ENCODE measurements around the gene FREM1. TPM values are rescaled to one million over a fixed set of nuclear protein-coding genes. Genes with fewer than 3 reads are reported as not detected.

FREM1 gene
- total RNA-seq, 2 experiments from 2014 or later, result not detected

GRCh38 chr9:14788846-14789245 lies 121.4 kb downstream of the FREM1 start:
- DNase-seq (no peak), ATAC-seq (no peak)
- intact Hi-C loops (cut with micrococcal nuclease), result no loop called here
- CTCF ChIA-PET, result no interaction called here
- TF ChIP-seq CTCF (IDR thresholded peaks at IDR 0.05), result no peak
- POLR2A ChIA-PET, result no interaction called here
- H3K4me1 Mint-ChIP-seq (ENCODE audit: low read depth), result no peaks in the 10 kb centered on the region
- no peaks in the 10 kb centered on the region for H3K36me3 Mint-ChIP-seq (ENCODE audit: low read depth)
- H3K27me3 Mint-ChIP-seq, result peaks cover 2% of the 10 kb centered on the region
- no peak overlapping the region for H3K4me3 Mint-ChIP-seq
- H3K9me3 Mint-ChIP-seq, result no peaks in the 10 kb centered on the region
- H3K27ac Mint-ChIP-seq, result no peak overlapping the region

GRCh38 chr9:14783358-14783757 lies 126.9 kb downstream of the FREM1 start:
- no peak for DNase-seq
- Mint-ChIP-seq H3K27me3 (peaks cover 1% of the 10 kb centered on the region), H3K4me3 (no peak overlapping the region), H3K9me3 (no peaks in the 10 kb centered on the region), H3K36me3 (ENCODE audit: low read depth) (no peaks in the 10 kb centered on the region), H3K27ac (no peak overlapping the region), H3K4me1 (ENCODE audit: low read depth) (no peaks in the 10 kb centered on the region)
- POLR2A ChIA-PET, result no interaction called here
- ATAC-seq, result no peak
- intact Hi-C loops (cut with micrococcal nuclease), result no loop called here
- CTCF ChIA-PET, result interaction anchor here (1.1 kb wide), 1 partner anchor 15 kb away, joined by 3 read pairs; no protein-coding TSS in a partner anchor
- no peak for TF ChIP-seq CTCF (IDR thresholded peaks at IDR 0.05)

- DNase-seq (no peak), ATAC-seq (no peak)
- Mint-ChIP-seq H3K4me1 (ENCODE audit: low read depth) (no peaks in the 10 kb centered on the region), H3K36me3 (ENCODE audit: low read depth) (no peaks in the 10 kb centered on the region), H3K27ac (no peak overlapping the region), H3K4me3 (no peak overlapping the region), H3K9me3 (no peaks in the 10 kb centered on the region), H3K27me3 (peaks cover 1% of the 10 kb centered on the region)
- intact Hi-C loops (cut with micrococcal nuclease), result no loop called here
- ChIA-PET CTCF (interaction anchor here (1.1 kb wide), 1 partner anchor 14 kb away, joined by 3 read pairs; no protein-coding TSS in a partner anchor), POLR2A (no interaction called here)
- TF ChIP-seq CTCF (IDR thresholded peaks at IDR 0.05), result no peak
These were observed 127.8 kb downstream of the FREM1 start for GRCh38 chr9:14782286-14783051.

GRCh38 chr9:14780693-14781092 lies 129.5 kb downstream of the FREM1 start:
- no peaks in the 10 kb centered on the region for H3K4me1 Mint-ChIP-seq (ENCODE audit: low read depth)
- CTCF ChIA-PET, result interaction anchor here (0.9 kb wide), 1 partner anchor 121 kb away, joined by 3 read pairs; no protein-coding TSS in a partner anchor
- no peak overlapping the region for H3K4me3 Mint-ChIP-seq
- DNase-seq (no peak), ATAC-seq (no peak)
- H3K9me3 Mint-ChIP-seq, result no peaks in the 10 kb centered on the region
- POLR2A ChIA-PET, result no interaction called here
- no peak for TF ChIP-seq CTCF (IDR thresholded peaks at IDR 0.05)
- intact Hi-C loops (cut with micrococcal nuclease), result no loop called here
- H3K27me3 Mint-ChIP-seq, result peaks cover 1% of the 10 kb centered on the region
- no peak overlapping the region for H3K27ac Mint-ChIP-seq
- no peaks in the 10 kb centered on the region for H3K36me3 Mint-ChIP-seq (ENCODE audit: low read depth)

GRCh38 chr9:14780251-14780650 lies 130.0 kb downstream of the FREM1 start:
- ChIA-PET POLR2A (no interaction called here), CTCF (no interaction called here)
- H3K4me3 Mint-ChIP-seq, result no peak overlapping the region
- no peaks in the 10 kb centered on the region for H3K9me3 Mint-ChIP-seq
- DNase-seq, result no peak
- ATAC-seq, result no peak
- no peaks in the 10 kb centered on the region for H3K4me1 Mint-ChIP-seq (ENCODE audit: low read depth)
- peaks cover 1% of the 10 kb centered on the region for H3K27me3 Mint-ChIP-seq
- no peaks in the 10 kb centered on the region for H3K36me3 Mint-ChIP-seq (ENCODE audit: low read depth)
- no peak overlapping the region for H3K27ac Mint-ChIP-seq
- intact Hi-C loops (cut with micrococcal nuclease), result no loop called here
- TF ChIP-seq CTCF (IDR thresholded peaks at IDR 0.05), result no peak

Data from activated CD8-positive, alpha-beta T cell treated with anti-CD3 and anti-CD28 coated beads for 36 hours (primary cell).